Smooth muscle cell (in vitro differentiated cells): ENCODE data around the gene PACSIN1. TPM values are rescaled to one million over a fixed set of nuclear protein-coding genes. Genes with fewer than 3 reads are reported as not detected.

Experiments used
- DNase-seq: peaks from one replicate; lab custom pipeline; 2025; ENCODE audit not compliant: unreplicated experiment; lab: John Stamatoyannopoulos, UW
- H2AFZ ChIP-seq: fragments of 200-600 bp; sonication (generic); 2 replicates; pipeline ENCODE4 v1.6.0; 2016; ENCODE audit warnings: antibody characterized with exemption, low read depth, mild to moderate bottlenecking
- H3F3A ChIP-seq: fragments of 200-600 bp; sonication (generic); 2 replicates; pipeline ENCODE4 v1.6.0; 2017; ENCODE audit warnings: antibody characterized with exemption, low read depth
- H3K27ac ChIP-seq: fragments of 200-600 bp; sonication (generic); 2 replicates; pipeline ENCODE4 v1.5.1; 2016; ENCODE audit warnings: low read depth, mild to moderate bottlenecking
- H3K27me3 ChIP-seq: fragments of 200-600 bp; sonication (generic); 2 replicates; pipeline ENCODE4 v1.6.1; 2016; ENCODE audit warnings: low read depth, mild to moderate bottlenecking
- H3K36me3 ChIP-seq: fragments of 200-600 bp; sonication (generic); 2 replicates; pipeline ENCODE4 v1.5.1; 2016; ENCODE audit warnings: low read depth
- H3K4me1 ChIP-seq: fragments of 200-600 bp; sonication (generic); 2 replicates; pipeline ENCODE4 v1.5.1; 2016; ENCODE audit warnings: low read depth
- H3K4me2 ChIP-seq: fragments of 200-600 bp; sonication (generic); 2 replicates; pipeline ENCODE4 v1.6.0; 2016; ENCODE audit warnings: mild to moderate bottlenecking
- H3K4me3 ChIP-seq: fragments of 200-600 bp; sonication (generic); 2 replicates; pipeline ENCODE4 v1.5.1; 2016; ENCODE audit warnings: mild to moderate bottlenecking
- H3K79me2 ChIP-seq: fragments of 200-600 bp; sonication (generic); 2 replicates; pipeline ENCODE4 v1.6.0; 2016; ENCODE audit warnings: low read depth, mild to moderate bottlenecking
- H3K9ac ChIP-seq: fragments of 200-600 bp; sonication (generic); 2 replicates; pipeline ENCODE4 v1.6.0; 2016; ENCODE audit warnings: low read depth
- H3K9me3 ChIP-seq: fragments of 200-600 bp; sonication (generic); replicated peaks from 2 replicates; pipeline ENCODE4 v1.5.1; 2016; ENCODE audit warnings: low read depth
- H4K20me1 ChIP-seq: fragments of 200-600 bp; sonication (generic); 2 replicates; pipeline ENCODE4 v1.6.0; 2016; ENCODE audit warnings: low read depth
- WGBS: methylation state at CpG from one replicate; pipeline ENCODE4 v1.1.7; 2016; ENCODE audit warnings: low lambda C conversion rate; 5-methylcytosine and 5-hydroxymethylcytosine counted together
- polyA plus RNA-seq: library from polyadenylated mRNA; unstranded; fragments of >200 nt; fragmentation: Nextera tagmentation; extraction: Ambion mirVana; gene quantifications from 2 replicates; pipeline ENCODE4 v1.2.1, GENCODE V29; 2016
- total RNA-seq: library from RNA; depleted of rRNA; stranded (reverse); fragments of >200 nt; gene quantifications from 2 replicates; pipeline ENCODE4 v1.2.3, GENCODE V29; 2014
- TF ChIP-seq, protein P1 (sequence below): fragments of 200-600 bp; sonication (generic); IDR thresholded peaks from 2 replicates; pipeline ENCODE4 v1.5.1; 2017; ENCODE audit warnings: borderline replicate concordance, mild to moderate bottlenecking, antibody characterized with exemption; ENCODE audit not compliant: insufficient read depth, poor library complexity, severe bottlenecking

The PACSIN1 gene
- total and polyA plus RNA-seq, 2 experiments from 2014 or later, result not detected

DNA sequence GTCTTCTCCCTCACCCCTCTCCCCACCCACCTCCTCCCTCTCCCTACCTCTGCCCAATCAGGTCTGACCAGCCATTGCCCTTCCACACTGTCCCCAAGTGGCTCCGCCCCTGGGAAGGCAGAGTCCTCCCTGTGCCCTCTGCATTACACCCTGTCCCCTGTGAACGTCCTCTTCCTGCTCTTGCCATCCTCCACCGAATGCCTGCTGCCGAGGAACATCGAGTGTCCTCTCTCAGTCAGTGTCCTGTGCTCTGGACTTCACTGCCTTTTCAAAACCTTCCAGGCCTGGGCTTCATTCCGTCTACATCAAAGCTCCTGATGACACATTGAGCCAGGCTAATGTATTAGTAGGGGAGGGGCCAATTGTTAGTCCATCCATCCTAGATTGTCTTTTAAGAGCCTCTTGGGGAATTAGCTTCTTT, 3.3 kb upstream of the PACSIN1 start:
- Histone ChIP-seq H3K9me3 (no peaks in the 10 kb centered on the region), H3K36me3 (no peaks in the 10 kb centered on the region), H3K27ac (no peak overlapping the region), H3K4me2 (no peak overlapping the region), H2AFZ (peak overlapping the region; percentile 63), H3F3A (no peaks in the 10 kb centered on the region), H3K79me2 (no peaks in the 10 kb centered on the region), H3K27me3 (peaks cover 23% of the 10 kb centered on the region), H3K9ac (no peak overlapping the region), H3K4me1 (peaks cover 4% of the 10 kb centered on the region), H3K4me3 (no peak overlapping the region), H4K20me1 (no peaks in the 10 kb centered on the region)
- no peak for DNase-seq
- TF ChIP-seq, protein P1, sequence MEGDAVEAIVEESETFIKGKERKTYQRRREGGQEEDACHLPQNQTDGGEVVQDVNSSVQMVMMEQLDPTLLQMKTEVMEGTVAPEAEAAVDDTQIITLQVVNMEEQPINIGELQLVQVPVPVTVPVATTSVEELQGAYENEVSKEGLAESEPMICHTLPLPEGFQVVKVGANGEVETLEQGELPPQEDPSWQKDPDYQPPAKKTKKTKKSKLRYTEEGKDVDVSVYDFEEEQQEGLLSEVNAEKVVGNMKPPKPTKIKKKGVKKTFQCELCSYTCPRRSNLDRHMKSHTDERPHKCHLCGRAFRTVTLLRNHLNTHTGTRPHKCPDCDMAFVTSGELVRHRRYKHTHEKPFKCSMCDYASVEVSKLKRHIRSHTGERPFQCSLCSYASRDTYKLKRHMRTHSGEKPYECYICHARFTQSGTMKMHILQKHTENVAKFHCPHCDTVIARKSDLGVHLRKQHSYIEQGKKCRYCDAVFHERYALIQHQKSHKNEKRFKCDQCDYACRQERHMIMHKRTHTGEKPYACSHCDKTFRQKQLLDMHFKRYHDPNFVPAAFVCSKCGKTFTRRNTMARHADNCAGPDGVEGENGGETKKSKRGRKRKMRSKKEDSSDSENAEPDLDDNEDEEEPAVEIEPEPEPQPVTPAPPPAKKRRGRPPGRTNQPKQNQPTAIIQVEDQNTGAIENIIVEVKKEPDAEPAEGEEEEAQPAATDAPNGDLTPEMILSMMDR, result no peak
- WGBS, result 29% methylated on average over 6 of the region's 6 CpGs

DNA sequence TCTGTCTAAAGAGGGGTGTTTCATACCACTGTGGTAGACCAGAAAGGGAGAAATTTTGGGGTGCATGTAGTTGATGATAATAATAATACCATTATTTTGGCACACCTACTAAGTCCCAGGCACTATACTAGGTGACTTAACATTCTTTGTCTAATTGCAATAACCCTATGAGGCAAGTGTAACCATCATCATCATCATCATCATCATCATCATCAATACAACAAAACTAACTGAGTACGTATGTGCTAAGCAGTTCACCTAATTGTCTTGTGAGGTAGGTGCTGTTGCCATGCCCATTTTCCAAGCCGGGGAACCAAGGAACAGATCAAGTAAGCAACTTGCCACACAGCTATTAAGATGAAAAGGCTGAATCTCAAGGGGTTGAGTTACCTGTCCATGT, 2.6 kb upstream of the PACSIN1 start:
- TF ChIP-seq, protein P1, result no peak

DNA sequence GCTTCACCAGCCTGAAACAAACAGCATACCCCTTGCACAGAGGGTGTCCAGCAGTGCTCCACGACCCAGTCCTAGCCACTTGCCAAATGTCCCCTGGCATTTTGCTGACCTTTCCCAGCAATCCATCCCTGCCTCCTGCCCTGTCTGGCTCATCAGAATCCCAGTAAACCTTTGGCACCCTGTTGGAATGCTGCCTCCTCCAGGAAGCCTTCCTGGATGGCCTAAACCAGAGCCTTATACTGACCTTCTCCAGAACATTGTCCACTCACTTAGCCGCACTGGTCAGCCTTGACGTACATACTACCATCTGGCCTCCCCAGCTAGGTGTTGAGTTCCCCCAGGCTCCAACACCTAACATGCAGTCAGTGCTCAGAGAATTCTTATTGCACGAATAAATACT, 2.0 kb upstream of the PACSIN1 start:
- no peaks in the 10 kb centered on the region for H3K36me3 ChIP-seq
- H3K27me3 ChIP-seq, result peaks cover 23% of the 10 kb centered on the region
- no peaks in the 10 kb centered on the region for H3K9me3 ChIP-seq
- H3K9ac ChIP-seq, result no peak overlapping the region
- no peak overlapping the region for H3K27ac ChIP-seq
- 77% methylated on average over 4 of the region's 4 CpGs for WGBS
- no peak overlapping the region for H3K4me3 ChIP-seq
- no peak overlapping the region for H2AFZ ChIP-seq
- TF ChIP-seq, protein P1, result no peak
- no peaks in the 10 kb centered on the region for H3F3A ChIP-seq
- H4K20me1 ChIP-seq, result no peaks in the 10 kb centered on the region
- H3K79me2 ChIP-seq, result no peaks in the 10 kb centered on the region
- peaks cover 4% of the 10 kb centered on the region for H3K4me1 ChIP-seq
- no peak overlapping the region for H3K4me2 ChIP-seq
- no peak for DNase-seq

More for the DNA sequence above, 2.6 kb upstream of the PACSIN1 start:
- 89% methylated on average over 2 of the region's 2 CpGs for WGBS
- no peaks in the 10 kb centered on the region for H4K20me1 ChIP-seq
- H3K36me3 ChIP-seq, result no peaks in the 10 kb centered on the region
- no peaks in the 10 kb centered on the region for H3K9me3 ChIP-seq
- peaks cover 4% of the 10 kb centered on the region for H3K4me1 ChIP-seq
- H3K27me3 ChIP-seq, result peaks cover 23% of the 10 kb centered on the region
- no peak for DNase-seq
- H3K4me3 ChIP-seq, result no peak overlapping the region
- H3K9ac ChIP-seq, result no peak overlapping the region
- no peak overlapping the region for H2AFZ ChIP-seq
- H3K27ac ChIP-seq, result no peak overlapping the region
- no peak overlapping the region for H3K4me2 ChIP-seq
- H3K79me2 ChIP-seq, result no peaks in the 10 kb centered on the region
- no peaks in the 10 kb centered on the region for H3F3A ChIP-seq

DNA sequence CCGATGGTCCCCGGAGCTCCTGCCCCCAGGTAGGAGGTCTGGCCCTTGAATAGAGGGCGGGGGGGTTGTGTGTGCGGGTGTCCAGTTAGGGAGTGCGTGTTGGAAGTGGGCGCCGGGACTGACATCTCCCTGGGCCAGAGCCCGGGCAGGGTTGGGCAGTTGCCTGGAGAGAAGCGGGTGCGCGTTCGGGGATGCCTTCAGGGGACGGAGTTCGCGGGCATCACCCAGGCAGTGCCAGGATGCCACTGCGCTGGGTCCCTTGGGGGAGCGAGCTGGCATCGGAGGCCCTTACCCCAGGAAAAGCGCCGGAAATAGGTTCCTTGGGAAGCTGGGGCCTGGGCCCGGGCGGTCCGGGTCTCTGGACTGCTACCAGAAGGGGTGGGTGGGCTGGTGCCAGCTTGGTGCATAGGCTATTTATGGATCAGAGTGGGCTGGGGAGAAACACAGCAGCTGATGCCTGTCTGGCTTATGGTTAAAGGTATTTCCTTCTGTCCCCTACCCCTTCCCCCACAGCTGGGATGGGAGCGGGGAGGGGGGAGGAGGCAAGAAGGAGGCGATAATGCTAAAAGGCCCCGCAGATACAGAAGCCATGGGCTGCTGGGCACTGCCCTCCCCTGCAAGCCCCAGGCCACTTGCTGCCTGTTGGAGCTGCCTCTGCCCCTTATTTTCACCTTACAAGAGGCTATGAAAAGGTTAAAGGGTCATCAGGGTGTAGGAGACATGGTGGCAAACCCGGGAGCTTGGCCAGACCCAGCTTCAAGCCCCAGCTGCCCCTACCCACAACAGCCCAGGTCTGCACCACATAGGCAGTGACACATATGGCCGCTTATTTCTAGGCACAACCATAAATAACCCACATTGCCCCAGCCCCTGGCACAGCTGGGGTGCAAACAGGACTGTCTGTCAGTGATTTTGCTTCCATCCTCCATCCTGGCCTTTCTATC, 638 bp downstream of the PACSIN1 start:
- 33% methylated on average over 28 of the region's 28 CpGs for WGBS
- TF ChIP-seq, protein P1, result no peak
- no peaks in the 10 kb centered on the region for H3K36me3 ChIP-seq
- no peaks in the 10 kb centered on the region for H3F3A ChIP-seq
- H3K27me3 ChIP-seq, result peaks cover 23% of the 10 kb centered on the region
- H3K9ac ChIP-seq, result no peak overlapping the region
- peak overlapping the region; percentile 91 for H3K4me2 ChIP-seq
- peak overlapping the region; percentile 52 for H3K4me3 ChIP-seq
- H3K27ac ChIP-seq, result no peak overlapping the region
- no peak overlapping the region for H2AFZ ChIP-seq
- no peak for DNase-seq
- no peaks in the 10 kb centered on the region for H4K20me1 ChIP-seq
- H3K4me1 ChIP-seq, result peaks cover 4% of the 10 kb centered on the region
- no peaks in the 10 kb centered on the region for H3K79me2 ChIP-seq
- no peaks in the 10 kb centered on the region for H3K9me3 ChIP-seq
